CD4-positive, alpha-beta memory T cell (primary cell): ENCODE measurements around the gene HSPA2. TPM values are rescaled to one million over a fixed set of nuclear protein-coding genes. Genes with fewer than 3 reads are reported as not detected.
"Not testable (repeated sequence)": the region's sequence is repeated elsewhere in the genome, so short reads cannot be mapped to it uniquely, and the experiment has no call there.

Experiments
- CTCF ChIA-PET: fragments of 350-600 bp; sonication (Branson Sonifier 250); formaldehyde crosslinking; loops from one replicate; lab custom pipeline; 2021; ENCODE audit warnings: inconsistent platforms; ENCODE audit not compliant: partially characterized antibody; lab: Charles Lee
- POLR2A ChIA-PET: fragments of 350-600 bp; sonication (Branson Sonifier 250); formaldehyde crosslinking; loops from one replicate; lab custom pipeline; 2021; ENCODE audit not compliant: partially characterized antibody; lab: Charles Lee
- DNase-seq, 5 donors: peaks; one replicate each; pipeline versions ENCODE4 v3.0.0 to v3.0.0-alpha.2; 2020 to 2022; ENCODE audit warnings: mixed read lengths in 1 of 5
- H3K27ac ChIP-seq: one replicate; pipeline ENCODE4 v1.7.0; 2013; ENCODE audit warnings: low read depth, low read length
- H3K27me3 ChIP-seq: 2 replicates; pipeline ENCODE4 v1.7.0; 2013; ENCODE audit warnings: mild to moderate bottlenecking, low read length, moderate library complexity; ENCODE audit not compliant: insufficient read depth
- H3K36me3 ChIP-seq: 2 replicates; pipeline ENCODE4 v1.7.0; 2013; ENCODE audit warnings: mild to moderate bottlenecking, low read length, moderate library complexity; ENCODE audit not compliant: insufficient read depth
- H3K4me1 ChIP-seq: 2 replicates; pipeline ENCODE4 v1.7.0; 2013; ENCODE audit warnings: mild to moderate bottlenecking, low read length, moderate library complexity; ENCODE audit not compliant: insufficient read depth
- H3K4me3 ChIP-seq, 2 donors: one replicate each; pipeline ENCODE4 v1.7.0; 2013; ENCODE audit warnings: low read length in 2 of 2, mild to moderate bottlenecking in 1 of 2
- H3K9me3 ChIP-seq, 2 donors: one replicate each; pipeline ENCODE4 v1.7.0; 2013; ENCODE audit warnings: low read length in 2 of 2, control low read depth in 1 of 2; ENCODE audit not compliant: control insufficient read depth in 1 of 2
- H3K27ac Mint-ChIP-seq, 7 donors: one replicate each; pipeline ENCODE4 v1.8.0; 2020 to 2021; ENCODE audit warnings: mixed read lengths in 7 of 7, mild to moderate bottlenecking in 6 of 7, inconsistent platforms in 3 of 7, moderate library complexity in 3 of 7
- H3K27me3 Mint-ChIP-seq, 2 donors: one replicate each; pipeline ENCODE4 v1.8.0; 2020 to 2021; ENCODE audit warnings: mixed read lengths in 2 of 2
- H3K36me3 Mint-ChIP-seq, 2 donors: one replicate each; pipeline ENCODE4 v1.8.0; 2020 to 2021; ENCODE audit warnings: mixed read lengths in 2 of 2, inconsistent platforms in 1 of 2, mild to moderate bottlenecking in 1 of 2
- H3K4me1 Mint-ChIP-seq, 4 donors: one replicate each; pipeline ENCODE4 v1.8.0; 2020 to 2021; ENCODE audit warnings: mixed read lengths in 4 of 4, mild to moderate bottlenecking in 1 of 4
- H3K4me3 Mint-ChIP-seq, 8 donors: one replicate each; pipeline ENCODE4 v1.8.0; 2020 to 2021; ENCODE audit warnings: mixed read lengths in 8 of 8, mild to moderate bottlenecking in 7 of 8, moderate library complexity in 6 of 8, inconsistent platforms in 3 of 8
- H3K9me3 Mint-ChIP-seq, 8 donors: one replicate each; pipeline ENCODE4 v1.8.0; 2020 to 2021; ENCODE audit warnings: mixed read lengths in 8 of 8, mild to moderate bottlenecking in 5 of 8, inconsistent platforms in 3 of 8, moderate library complexity in 1 of 8
- intact Hi-C: fragments of 100-400 bp; cut with micrococcal nuclease; formaldehyde crosslinking; loops from one replicate; pipeline ENCODE4 v1.15.1; 2023
- polyA plus RNA-seq, 2 donors: library from polyadenylated mRNA; unstranded; fragments of 300-500 nt; fragmentation: Illumina TruSeq; gene quantifications; one replicate each; pipeline ENCODE4 v1.2.3, GENCODE V29; 2021
- total RNA-seq, 2 experiments: library from RNA; stranded (reverse); gene quantifications; one replicate each; pipeline ENCODE4 v1.2.3, GENCODE V29; 2021

Gene HSPA2
- total and polyA plus RNA-seq, 4 experiments from 2014 or later: 0.37 to 1.5 (median 0.86) TPM

GRCh38 chr14:64566651-64567122 is 26.1 kb downstream of the HSPA2 start:
- no peaks in the 10 kb centered on the region for H3K9me3 Mint-ChIP-seq
- H3K4me1 ChIP-seq: no peaks in the 10 kb centered on the region
- no peaks in the 10 kb centered on the region for H3K36me3 ChIP-seq
- H3K27me3 Mint-ChIP-seq: peaks cover 0 to 3% of the 10 kb centered on the region in 2 donors
- DNase-seq: no peak
- intact Hi-C loops: no loop called here
- no peaks in the 10 kb centered on the region for H3K27me3 ChIP-seq
- no peaks in the 10 kb centered on the region for H3K9me3 ChIP-seq
- H3K4me3 ChIP-seq: no peak overlapping the region
- no peak overlapping the region for H3K4me3 Mint-ChIP-seq
- H3K27ac ChIP-seq: no peak overlapping the region
- H3K36me3 Mint-ChIP-seq: no peaks in the 10 kb centered on the region
- no peak overlapping the region for H3K27ac Mint-ChIP-seq
- peaks cover 0 to 3% (median 2%) of the 10 kb centered on the region in 4 donors for H3K4me1 Mint-ChIP-seq
- POLR2A ChIA-PET: no interaction called here
- CTCF ChIA-PET: no interaction called here

- no peak overlapping the region for H3K4me3 Mint-ChIP-seq
- H3K27ac Mint-ChIP-seq: no peak overlapping the region
- Histone ChIP-seq H3K27me3 (no peaks in the 10 kb centered on the region), H3K9me3 (no peaks in the 10 kb centered on the region), H3K4me1 (no peaks in the 10 kb centered on the region), H3K36me3 (no peaks in the 10 kb centered on the region), H3K27ac (no peak overlapping the region), H3K4me3 (no peak overlapping the region)
- ChIA-PET CTCF (no interaction called here), POLR2A (no interaction called here)
- H3K27me3 Mint-ChIP-seq: peaks cover 0 to 3% of the 10 kb centered on the region in 2 donors
- no peaks in the 10 kb centered on the region for H3K36me3 Mint-ChIP-seq
- no peaks in the 10 kb centered on the region for H3K4me1 Mint-ChIP-seq
- H3K9me3 Mint-ChIP-seq: no peaks in the 10 kb centered on the region
- no peak for DNase-seq
- intact Hi-C loops: no loop called here
Observed at GRCh38 chr14:64569138-64569631, 28.6 kb downstream of the HSPA2 start.

- H3K4me1 Mint-ChIP-seq, DNase-seq, H3K4me1 ChIP-seq, POLR2A ChIA-PET, H3K9me3 Mint-ChIP-seq, H3K4me3 Mint-ChIP-seq, H3K36me3 Mint-ChIP-seq, H3K9me3 ChIP-seq, CTCF ChIA-PET, H3K36me3 ChIP-seq, H3K27me3 Mint-ChIP-seq, H3K27ac ChIP-seq, H3K27ac Mint-ChIP-seq, intact Hi-C loops, H3K4me3 ChIP-seq, H3K27me3 ChIP-seq: not testable (repeated sequence)
Observed at GRCh38 chr14:64569646-64570045, 29.1 kb downstream of the HSPA2 start.

GRCh38 chr14:64572386-64573104 is 32.0 kb downstream of the HSPA2 start:
- DNase-seq: no peak
- no peaks in the 10 kb centered on the region for H3K27me3 Mint-ChIP-seq
- H3K4me1 Mint-ChIP-seq: no peaks in the 10 kb centered on the region
- peak overlapping the region in 1 of 7 donors; percentile 57 for H3K27ac Mint-ChIP-seq
- POLR2A ChIA-PET: no interaction called here
- no peak overlapping the region for H3K27ac ChIP-seq
- CTCF ChIA-PET: interaction anchor here (1.0 kb wide), 1 partner anchor 143 kb away, joined by 4 read pairs; no protein-coding TSS in a partner anchor
- no peaks in the 10 kb centered on the region for H3K9me3 ChIP-seq
- H3K4me3 Mint-ChIP-seq: no peak overlapping the region
- intact Hi-C loops: no loop called here
- H3K27me3 ChIP-seq: no peaks in the 10 kb centered on the region
- no peaks in the 10 kb centered on the region for H3K36me3 Mint-ChIP-seq
- no peaks in the 10 kb centered on the region for H3K9me3 Mint-ChIP-seq
- H3K36me3 ChIP-seq: no peaks in the 10 kb centered on the region
- no peaks in the 10 kb centered on the region for H3K4me1 ChIP-seq
- H3K4me3 ChIP-seq: no peak overlapping the region

GRCh38 chr14:64573109-64573508 is 32.6 kb downstream of the HSPA2 start:
- H3K9me3 Mint-ChIP-seq: no peaks in the 10 kb centered on the region
- no peaks in the 10 kb centered on the region for H3K27me3 Mint-ChIP-seq
- H3K27ac ChIP-seq: no peak overlapping the region
- H3K36me3 ChIP-seq: no peaks in the 10 kb centered on the region
- H3K4me3 Mint-ChIP-seq: no peak overlapping the region
- no peaks in the 10 kb centered on the region for H3K9me3 ChIP-seq
- H3K4me1 Mint-ChIP-seq: no peaks in the 10 kb centered on the region
- no peak for DNase-seq
- H3K27me3 ChIP-seq: no peaks in the 10 kb centered on the region
- H3K36me3 Mint-ChIP-seq: no peaks in the 10 kb centered on the region
- no peak overlapping the region for H3K27ac Mint-ChIP-seq
- no peak overlapping the region for H3K4me3 ChIP-seq
- intact Hi-C loops: no loop called here
- CTCF ChIA-PET: interaction anchor here (1.0 kb wide), 1 partner anchor 143 kb away, joined by 4 read pairs; no protein-coding TSS in a partner anchor
- POLR2A ChIA-PET: no interaction called here
- H3K4me1 ChIP-seq: no peaks in the 10 kb centered on the region

GRCh38 chr14:64574371-64575107 is 34.0 kb downstream of the HSPA2 start:
- ChIA-PET CTCF (no interaction called here), POLR2A (no interaction called here)
- H3K9me3 ChIP-seq: no peaks in the 10 kb centered on the region
- no peaks in the 10 kb centered on the region for H3K27me3 ChIP-seq
- no peak overlapping the region for H3K4me3 ChIP-seq
- H3K9me3 Mint-ChIP-seq: no peaks in the 10 kb centered on the region
- H3K4me1 Mint-ChIP-seq: no peaks in the 10 kb centered on the region
- no peaks in the 10 kb centered on the region for H3K4me1 ChIP-seq
- intact Hi-C loops: no loop called here
- no peaks in the 10 kb centered on the region for H3K27me3 Mint-ChIP-seq
- H3K27ac Mint-ChIP-seq: no peak overlapping the region
- no peak overlapping the region for H3K27ac ChIP-seq
- no peaks in the 10 kb centered on the region for H3K36me3 Mint-ChIP-seq
- no peaks in the 10 kb centered on the region for H3K36me3 ChIP-seq
- DNase-seq: no peak
- no peak overlapping the region for H3K4me3 Mint-ChIP-seq

GRCh38 chr14:64577211-64577610 is 36.7 kb downstream of the HSPA2 start:
- Histone ChIP-seq H3K9me3 (no peaks in the 10 kb centered on the region), H3K27me3 (no peaks in the 10 kb centered on the region), H3K4me1 (no peaks in the 10 kb centered on the region), H3K36me3 (no peaks in the 10 kb centered on the region), H3K27ac (no peak overlapping the region), H3K4me3 (no peak overlapping the region)
- no peak for DNase-seq
- intact Hi-C loops: no loop called here
- H3K27ac Mint-ChIP-seq: no peak overlapping the region
- no peaks in the 10 kb centered on the region for H3K36me3 Mint-ChIP-seq
- ChIA-PET CTCF (no interaction called here), POLR2A (no interaction called here)
- H3K27me3 Mint-ChIP-seq: no peaks in the 10 kb centered on the region
- H3K4me3 Mint-ChIP-seq: no peak overlapping the region
- no peaks in the 10 kb centered on the region for H3K9me3 Mint-ChIP-seq
- H3K4me1 Mint-ChIP-seq: no peaks in the 10 kb centered on the region
